M059J (cell line): Measurements from ENCODE around the gene RPRD2. TPM values are rescaled to one million over a fixed set of nuclear protein-coding genes. Genes with fewer than 3 reads are reported as not detected.
"Not testable (repeated sequence)": the region's sequence is repeated elsewhere in the genome, so short reads cannot be mapped to it uniquely, and the experiment has no call there.

Source experiments
- DNase-seq: peaks from one replicate; pipeline ENCODE4 v3.0.0-alpha.2; 2012; ENCODE audit warnings: low read depth
- total RNA-seq: library from RNA; depleted of rRNA; stranded (reverse); fragments of >200 nt; shearing (Covaris generic); gene quantifications from 2 replicates; pipeline ENCODE4 v1.2.3, GENCODE V29; 2014; rRNA removed

RPRD2 gene
- total RNA-seq, result 11.9 and 20.3 TPM in 2 replicates

- peak; percentile 100 for DNase-seq
These were observed at the start of gene RPRD2 for GRCh38 chr1:150363426-150364230. Gene RPRD2, plus strand, starts transcription at chr1:150364147. Its CDS starts 568 bp downstream, at chr1:150364715.

GRCh38 chr1:150314691-150315090, 49.3 kb upstream of the RPRD2 start:
- DNase-seq, result not testable (repeated sequence)

- no peak for DNase-seq
These were observed 43.3 kb upstream of the RPRD2 start for GRCh38 chr1:150320667-150320978.

- DNase-seq, result no peak
These were observed 42.2 kb upstream of the RPRD2 start for GRCh38 chr1:150321826-150322166.

GRCh38 chr1:150322310-150322709, 41.6 kb upstream of the RPRD2 start:
- no peak for DNase-seq

- DNase-seq, result no peak
These were observed 31.2 kb upstream of the RPRD2 start for GRCh38 chr1:150332651-150333290.

- DNase-seq, result no peak
These were observed 17.6 kb upstream of the RPRD2 start for GRCh38 chr1:150346316-150346715.

- DNase-seq, result no peak
These were observed 11.1 kb upstream of the RPRD2 start for GRCh38 chr1:150352866-150353265.

- DNase-seq, result no peak
These were observed 1.1 kb upstream of the RPRD2 start for GRCh38 chr1:150362721-150363425.

- peak; percentile 83 for DNase-seq
These were observed 470 bp downstream of the RPRD2 start for GRCh38 chr1:150364231-150365003.

- DNase-seq, result peak; percentile 22
These were observed 2.0 kb downstream of the RPRD2 start for GRCh38 chr1:150365941-150366340.

- DNase-seq, result peak; percentile 30
These were observed 2.7 kb downstream of the RPRD2 start for GRCh38 chr1:150366416-150367296.

GRCh38 chr1:150371110-150371509, 7.2 kb downstream of the RPRD2 start:
- no peak for DNase-seq

- DNase-seq, result no peak
These were observed 8.6 kb downstream of the RPRD2 start for GRCh38 chr1:150372580-150372979.

- DNase-seq, result no peak
These were observed 12.2 kb downstream of the RPRD2 start for GRCh38 chr1:150376110-150376509.

- no peak for DNase-seq
These were observed 19.8 kb downstream of the RPRD2 start for GRCh38 chr1:150383631-150384324.

- no peak for DNase-seq
These were observed 21.8 kb downstream of the RPRD2 start for GRCh38 chr1:150385537-150386445.

GRCh38 chr1:150386592-150386991, 22.6 kb downstream of the RPRD2 start:
- no peak for DNase-seq

GRCh38 chr1:150387200-150387599, 23.3 kb downstream of the RPRD2 start:
- no peak for DNase-seq
